ENCODE measurements around the gene NUTF2.
"Not testable (repeated sequence)": the region's sequence is repeated elsewhere in the genome, so short reads cannot be mapped to it uniquely, and the experiment has no call there.

Gene NUTF2

DNA sequence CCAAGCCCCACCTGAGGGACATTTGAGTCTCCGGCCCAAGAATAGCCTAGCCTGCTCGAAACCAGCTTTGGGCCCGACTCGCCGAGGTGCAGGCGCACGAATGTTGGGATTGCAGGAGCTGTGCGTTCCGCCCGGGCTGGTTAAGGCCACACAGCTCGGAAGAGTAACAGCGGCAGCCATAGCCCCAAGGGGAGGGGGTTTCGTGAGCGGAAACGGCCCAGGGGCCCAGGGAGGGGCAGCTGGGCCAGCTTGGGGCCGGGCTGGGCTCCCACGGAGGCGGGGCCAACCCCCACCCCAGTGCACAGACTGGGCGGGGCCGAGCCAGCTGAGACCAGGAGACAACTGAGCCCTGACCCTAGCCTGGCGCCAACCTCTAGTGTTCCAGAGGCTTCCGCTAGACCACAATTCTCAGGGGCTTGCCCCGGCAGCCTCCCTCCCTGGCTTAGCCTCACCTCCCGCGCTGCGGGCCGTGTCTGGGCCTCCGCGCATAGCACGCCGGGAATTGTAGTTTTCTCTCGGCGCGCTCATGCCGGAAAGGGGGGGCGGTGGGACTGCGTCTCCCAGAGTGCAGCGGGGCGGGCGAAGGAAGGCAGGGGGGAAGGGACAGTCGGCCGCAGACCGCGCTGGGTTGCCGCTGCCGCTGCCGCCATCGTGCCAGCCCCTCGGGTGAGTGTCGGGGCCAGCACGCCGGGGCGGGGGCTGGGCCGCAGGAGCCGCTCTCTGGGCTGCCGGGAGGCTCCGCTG lies at the start of gene NUTF2:
Gene NUTF2 (plus strand): TSS at position 614 of the 744 bp plus-strand sequence. CDS start 18,198 bp downstream, outside the sequence.
- DNase-seq: peak; percentile 77

DNA sequence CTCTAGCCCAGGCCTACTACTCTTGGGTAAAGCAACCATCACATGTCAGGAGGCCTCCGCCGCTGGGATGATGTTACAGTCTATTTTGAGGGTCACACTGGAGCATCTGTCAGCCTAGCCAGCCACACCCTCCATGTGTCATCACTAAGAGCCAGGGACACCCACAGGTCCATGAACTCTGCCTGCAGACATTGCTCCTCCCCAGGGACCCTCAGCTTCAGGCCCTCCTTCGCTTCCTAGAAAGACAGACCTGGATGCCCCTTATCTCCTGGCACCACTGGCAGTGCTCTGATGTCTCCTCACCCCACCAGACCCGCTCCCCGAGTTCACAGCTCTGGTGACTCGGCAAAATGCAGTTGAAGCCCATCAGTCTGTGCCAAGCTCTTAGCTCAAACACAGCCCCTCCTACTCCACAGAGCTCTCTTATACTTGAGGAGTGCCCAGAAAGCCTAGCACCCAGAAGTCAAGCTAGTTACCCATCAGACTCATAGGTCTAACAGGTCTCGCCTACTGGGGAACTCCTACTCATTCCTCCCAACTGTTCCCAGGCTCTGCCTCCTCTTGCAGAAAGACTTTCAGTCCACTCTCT lies 46.3 kb upstream of the NUTF2 start:
- no peak for DNase-seq

DNA sequence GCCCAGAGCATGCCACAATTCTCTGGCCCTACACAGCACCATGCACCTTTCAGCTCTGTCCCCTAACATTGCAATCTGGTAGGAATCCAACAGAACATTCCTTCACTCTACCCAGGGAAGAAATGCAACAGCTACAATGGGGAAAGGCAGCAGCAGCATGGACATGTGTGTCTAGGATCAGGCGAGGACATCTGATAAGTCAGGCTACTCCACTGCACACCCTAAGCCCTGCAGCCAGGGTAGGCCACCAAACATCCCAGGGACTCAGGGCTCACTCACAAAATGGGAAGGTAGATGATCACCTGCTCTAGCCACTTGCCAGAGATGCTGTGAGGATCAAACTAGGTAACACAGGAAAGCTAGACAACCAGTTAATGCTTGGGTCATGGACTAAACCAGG lies 45.5 kb upstream of the NUTF2 start:
- no peak for DNase-seq

DNA sequence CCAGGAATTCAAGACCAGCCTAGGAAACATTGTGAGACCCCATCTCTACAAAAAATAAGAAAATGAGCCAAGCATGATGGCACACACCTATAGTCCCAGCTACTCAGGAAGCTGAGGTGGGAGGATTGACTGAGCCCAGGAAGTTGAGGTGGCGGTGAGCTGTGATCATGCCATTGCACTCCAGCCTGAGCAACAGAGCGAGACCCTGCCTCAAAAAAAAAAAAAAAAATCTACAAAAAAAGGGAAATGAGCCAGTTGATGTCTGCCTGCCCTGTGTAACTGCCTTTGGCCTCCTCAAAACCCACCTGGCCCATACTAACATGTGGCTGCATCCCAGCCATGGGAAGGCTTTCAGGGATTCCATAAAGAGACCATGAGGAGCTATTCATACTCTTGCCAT lies 44.9 kb upstream of the NUTF2 start:
- DNase-seq: no peak

DNA sequence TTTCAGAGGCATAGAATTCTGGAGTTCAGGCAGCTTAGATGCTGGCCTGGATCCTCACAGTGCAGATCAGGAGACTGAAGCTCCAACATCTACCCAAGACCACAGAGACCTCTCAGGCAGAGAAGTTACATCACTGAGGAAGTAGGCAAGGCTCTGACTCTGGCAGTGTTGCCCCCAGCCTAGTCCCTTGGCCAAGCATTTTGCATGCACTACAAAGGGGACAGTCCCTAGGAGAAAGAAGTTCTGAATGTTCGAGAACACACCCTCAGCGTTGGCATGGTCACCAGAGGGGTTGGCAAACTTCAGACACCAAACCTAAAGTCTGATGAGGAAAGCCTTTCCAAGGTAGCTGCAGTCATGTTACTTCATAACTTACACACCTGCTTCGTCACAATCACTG lies 42.8 kb upstream of the NUTF2 start:
- no peak for DNase-seq

DNA sequence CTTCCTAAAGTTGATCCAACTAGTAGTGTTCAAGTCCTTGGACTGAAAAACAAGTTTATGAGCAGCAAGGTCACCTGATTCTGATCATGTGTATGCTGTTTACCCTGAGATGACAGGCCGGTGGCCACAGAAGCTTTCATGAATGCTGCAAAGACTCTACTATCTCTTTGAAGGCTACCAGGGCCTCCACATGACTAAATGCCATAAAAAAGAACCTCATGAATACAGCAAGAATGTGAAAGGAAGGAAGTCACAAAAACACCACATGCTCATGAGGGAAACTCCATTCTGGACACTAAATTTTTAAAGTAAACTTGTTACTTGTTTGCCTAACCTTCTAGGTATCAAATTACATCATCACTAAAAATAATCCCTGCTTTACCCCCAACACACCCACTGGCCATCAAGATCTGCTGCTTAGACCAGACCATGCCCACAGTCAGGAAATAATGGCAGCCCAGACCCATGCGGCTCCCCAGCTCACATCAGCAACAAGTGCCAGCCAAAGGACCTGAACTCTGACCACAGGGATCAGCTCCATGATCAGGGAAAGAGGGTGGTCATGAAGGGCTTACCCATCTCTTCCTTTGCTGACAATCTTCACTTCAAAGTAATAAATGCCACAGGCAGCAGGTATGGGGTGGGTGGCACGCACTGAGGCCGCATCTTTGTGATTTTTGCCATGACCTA lies 41.7 kb upstream of the NUTF2 start:
- no peak for DNase-seq

DNA sequence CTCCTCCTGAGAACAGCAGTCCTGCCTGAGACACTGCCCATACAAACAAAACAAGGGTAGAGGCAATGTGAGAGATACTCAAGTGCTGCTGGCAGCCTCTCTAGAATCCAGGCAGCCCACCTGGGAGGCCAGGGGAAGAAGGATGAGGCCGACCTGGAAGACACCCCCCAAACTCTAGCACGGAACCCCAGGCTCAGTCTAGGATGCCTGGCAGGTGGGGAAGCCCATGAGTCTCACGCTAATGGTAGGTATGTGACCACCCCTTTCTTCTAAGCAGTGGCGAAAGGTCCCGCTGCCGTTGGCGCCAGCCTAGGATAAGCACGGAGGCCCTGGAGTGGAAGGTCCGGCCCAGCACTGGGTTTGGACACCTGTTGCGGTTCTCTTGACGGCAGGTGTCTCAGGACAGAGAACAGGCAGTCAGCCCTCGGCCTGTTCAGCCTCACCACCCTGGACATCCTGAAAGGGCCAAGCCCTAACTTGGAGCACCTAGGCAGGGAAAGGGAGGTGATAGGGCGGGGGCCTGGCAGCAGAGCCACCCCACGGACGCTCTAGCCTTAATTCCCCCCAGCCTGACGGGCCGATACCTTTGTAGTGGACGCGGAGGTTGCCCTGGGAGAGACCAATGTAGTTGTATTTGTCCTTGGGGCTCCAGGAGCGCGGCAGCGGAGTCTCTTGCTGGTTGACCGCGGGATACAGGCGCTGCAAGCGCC lies 40.9 kb upstream of the NUTF2 start:
- DNase-seq: no peak

DNA sequence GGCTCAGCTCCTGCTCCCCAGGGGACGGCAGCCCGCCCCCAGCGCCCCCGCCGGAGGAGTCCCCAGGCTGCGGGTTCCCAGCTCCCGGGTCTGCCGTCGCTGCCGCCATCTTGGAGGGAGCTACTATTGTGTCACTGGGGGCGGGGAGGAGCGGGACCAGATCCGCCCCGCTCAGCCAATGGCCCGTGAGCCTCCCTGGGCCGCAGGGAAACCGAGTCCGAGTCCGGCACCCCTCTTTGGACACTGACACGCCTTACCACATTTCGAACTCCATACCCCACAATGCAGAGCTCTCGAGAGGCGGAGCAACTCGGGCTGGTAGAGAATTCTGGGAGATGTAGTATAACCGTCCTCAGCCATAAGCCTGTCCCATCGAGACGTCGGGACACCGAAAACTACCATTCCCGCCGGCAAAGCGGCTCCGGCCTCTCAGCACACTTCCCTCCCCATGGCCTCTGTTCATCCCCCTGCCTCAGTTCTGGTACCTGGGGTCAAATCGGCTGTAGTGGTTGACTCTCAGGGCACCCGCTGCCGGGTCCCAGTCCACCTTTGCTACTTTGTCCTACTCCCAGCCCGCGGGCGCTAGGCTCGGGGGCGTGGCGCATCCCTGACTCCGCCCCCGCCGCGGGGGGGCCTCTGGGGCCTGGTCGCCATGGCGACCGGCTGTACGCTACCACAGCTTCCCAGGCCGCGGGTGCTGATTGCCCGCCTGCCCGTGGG lies 40.1 kb upstream of the NUTF2 start, which contains the start of the genes RANBP10 and TSNAXIP1:
Gene RANBP10 (minus strand): TSS at position 133 of the 720 bp plus-strand sequence. CDS start 24 bp downstream, at position 109.
Gene TSNAXIP1 (plus strand): TSS at position 462 of the 720 bp plus-strand sequence. CDS start 261 bp downstream, outside the sequence.
- peak; percentile 90 for DNase-seq

DNA sequence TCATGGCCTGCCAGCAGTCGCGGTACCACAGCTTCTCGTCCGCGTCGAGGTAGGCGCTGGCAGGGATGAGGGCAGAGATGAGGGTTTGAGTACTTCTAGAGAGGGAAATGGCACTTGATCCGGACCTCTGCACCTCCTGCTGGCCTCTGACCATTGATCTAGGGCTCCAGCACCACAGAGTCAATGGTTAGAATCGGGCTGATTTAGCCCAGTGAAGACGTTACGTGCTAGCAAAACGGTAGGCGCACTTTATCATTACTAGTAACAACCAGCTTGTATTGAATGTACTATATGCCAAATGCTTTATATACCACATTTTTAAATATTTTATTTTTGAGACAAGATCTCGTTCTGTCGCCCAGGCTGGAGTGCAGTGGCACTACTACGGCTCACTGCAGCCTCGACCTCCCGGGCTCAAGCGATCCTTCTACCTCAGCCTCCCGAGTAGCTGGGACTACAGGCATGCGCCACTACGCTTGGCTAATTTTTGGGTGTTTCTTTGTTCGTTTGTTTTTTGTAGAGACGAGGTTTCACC lies 39.5 kb upstream of the NUTF2 start:
- no peak for DNase-seq

DNA sequence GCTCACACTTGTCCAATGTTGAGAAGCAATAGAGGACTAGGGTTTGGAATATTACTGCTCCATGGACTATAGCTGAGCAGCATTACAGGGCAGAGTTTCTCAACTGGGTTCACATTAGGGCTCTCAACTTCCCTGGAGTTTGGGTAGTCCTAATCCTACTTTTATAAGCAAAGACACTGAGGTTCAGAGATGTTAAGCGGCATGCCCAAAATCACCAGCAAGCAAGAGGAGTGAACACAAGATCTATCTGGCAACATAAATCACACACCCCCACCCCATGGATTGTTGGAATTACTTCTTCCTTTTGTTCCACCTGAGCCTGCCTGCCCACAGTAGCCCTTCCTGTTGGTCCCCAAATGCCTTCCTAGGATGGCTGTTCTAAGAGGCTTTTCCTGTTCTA lies 34.8 kb upstream of the NUTF2 start:
- no peak for DNase-seq

DNA sequence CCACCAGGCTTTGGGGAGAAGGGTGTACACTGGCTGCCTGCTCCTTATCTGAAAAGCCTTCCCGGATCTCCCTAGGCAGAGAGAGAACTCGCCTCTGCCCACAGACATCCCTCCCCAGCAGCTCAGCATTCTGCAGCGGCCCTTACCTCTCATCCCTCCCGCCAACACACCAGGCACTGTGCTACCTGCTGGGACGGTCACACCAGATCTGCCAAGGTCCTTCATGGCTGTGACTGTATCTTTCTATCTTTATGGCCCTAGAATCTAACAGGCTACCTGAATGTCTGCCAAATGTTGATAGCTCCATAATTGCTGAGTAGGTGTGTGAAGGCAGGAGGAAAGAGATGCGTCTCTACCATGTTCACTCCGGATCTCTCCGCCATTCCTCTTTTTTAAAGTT lies 32.2 kb upstream of the NUTF2 start:
- no peak for DNase-seq

DNA sequence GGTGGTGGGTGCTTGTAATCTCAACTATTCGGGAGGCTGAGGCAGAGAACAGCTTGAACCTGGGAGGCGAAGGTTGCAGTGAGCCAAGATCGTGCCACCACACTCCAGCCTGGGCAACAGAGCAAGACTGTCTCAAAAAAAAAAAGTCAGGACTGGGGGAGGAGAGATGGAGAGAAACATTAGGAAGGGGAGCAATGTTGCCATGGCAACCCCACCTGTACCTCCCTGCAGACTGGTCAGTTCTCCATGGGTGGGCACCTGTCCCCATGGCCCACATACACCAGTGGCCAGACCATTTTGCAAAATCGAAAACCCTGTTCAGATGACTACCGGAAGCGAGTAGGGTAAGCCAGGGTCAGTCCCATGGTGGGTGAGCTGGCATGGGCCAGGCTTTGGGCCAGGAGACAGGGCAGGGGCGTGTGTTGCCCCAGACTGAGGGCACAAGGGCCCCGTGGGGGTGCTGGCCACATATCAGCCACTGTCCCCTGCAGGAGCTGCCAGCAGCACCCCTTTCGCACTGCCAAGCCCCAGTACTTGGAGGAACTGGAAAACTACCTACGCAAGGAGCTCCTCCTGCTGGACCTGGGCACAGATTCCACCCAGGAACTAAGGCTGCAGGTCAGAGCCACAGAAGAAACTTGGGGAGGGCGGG lies 26.0 kb upstream of the NUTF2 start:
- no peak for DNase-seq

DNA sequence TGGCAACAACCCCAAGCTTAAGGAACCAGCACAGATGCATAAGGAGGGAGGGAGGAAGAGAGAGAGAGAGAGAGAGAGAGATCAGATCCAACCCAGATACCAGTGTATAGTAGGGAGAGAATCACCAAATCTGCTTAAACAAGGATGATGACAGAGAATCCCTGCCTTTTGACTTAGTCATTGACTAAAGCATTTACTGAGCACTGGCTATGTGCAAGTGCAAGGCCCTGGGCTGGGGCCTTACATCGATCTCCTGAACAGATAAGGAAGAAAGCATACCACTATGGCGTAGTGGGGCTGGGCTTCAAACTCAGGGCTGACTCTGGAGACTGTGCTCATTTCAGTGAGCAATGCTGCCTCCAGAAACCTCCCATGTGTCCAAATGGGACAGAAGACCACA lies 24.2 kb upstream of the NUTF2 start:
- no peak for DNase-seq

DNA sequence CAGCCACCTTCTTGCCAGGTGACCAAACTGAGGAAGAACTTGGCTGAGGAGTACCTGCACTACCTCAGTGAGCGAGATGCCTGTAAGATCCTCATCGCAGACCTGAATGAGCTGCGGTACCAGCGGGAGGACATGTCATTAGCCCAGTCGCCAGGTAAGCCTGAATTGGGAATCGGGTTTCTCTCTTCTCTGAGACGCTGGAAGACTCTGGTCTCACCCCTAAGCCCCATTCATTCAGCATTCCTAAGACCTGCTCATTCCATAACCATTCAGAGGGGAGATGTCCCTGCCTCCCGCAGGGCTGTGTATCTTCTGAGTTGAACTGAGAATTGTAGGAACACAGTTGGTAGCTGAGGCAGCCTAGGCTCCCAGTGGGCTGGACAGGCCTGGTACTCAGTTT lies 21.6 kb upstream of the NUTF2 start:
- DNase-seq: no peak

DNA sequence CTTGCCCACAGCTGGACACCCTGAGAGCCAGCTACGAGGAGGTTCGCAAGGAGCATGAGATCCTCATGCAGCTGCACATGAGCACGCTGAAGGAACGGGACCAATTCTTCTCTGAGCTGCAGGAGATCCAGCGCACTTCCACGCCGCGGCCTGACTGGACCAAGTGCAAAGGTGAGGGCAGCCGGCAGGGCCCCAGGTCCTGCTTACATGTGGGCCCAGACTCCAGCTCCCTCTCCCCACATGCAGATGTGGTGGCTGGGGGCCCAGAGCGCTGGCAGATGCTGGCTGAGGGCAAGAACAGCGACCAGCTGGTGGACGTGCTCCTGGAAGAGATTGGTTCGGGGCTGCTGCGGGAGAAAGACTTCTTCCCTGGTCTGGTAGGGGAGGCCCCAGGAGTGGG lies 20.8 kb upstream of the NUTF2 start:
- no peak for DNase-seq

DNA sequence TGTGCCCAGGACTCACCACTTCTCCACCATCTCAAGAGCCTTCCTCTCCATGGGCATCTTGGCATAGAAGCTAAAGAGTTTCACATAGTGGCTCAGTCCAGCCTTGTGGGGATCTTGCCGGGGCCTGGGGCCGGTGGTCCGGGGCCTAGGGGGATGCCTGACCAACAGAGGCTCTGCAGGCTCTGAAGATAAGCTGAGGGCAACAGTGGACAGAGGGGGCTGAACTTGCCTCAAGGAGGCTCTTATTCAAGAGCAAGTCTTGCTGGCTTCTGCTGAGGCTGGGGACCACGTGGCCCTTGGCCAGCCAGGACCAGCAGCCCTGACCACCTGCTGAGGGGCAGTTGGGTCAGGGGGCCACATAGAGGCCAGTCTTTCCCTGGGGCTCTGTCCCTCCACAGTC lies 18.1 kb upstream of the NUTF2 start:
- DNase-seq: no peak

DNA sequence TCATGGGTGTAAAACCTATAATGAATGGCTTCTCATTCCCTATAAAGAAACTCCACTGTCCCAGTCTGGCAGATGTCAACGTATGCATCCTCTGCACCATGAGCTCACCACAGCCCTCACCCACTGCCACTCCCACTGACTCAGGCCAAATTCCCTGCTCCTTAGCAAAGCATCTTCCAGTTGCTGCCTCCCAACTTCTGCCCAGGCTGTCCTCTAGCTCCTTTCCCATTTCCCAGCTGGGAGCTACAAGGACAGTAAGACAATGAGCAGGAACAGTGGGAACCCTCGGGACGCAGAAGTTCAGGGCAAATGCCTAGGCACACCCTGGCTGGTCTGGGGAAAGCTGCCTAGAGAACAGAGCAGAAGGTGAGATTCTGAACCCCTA lies 13.7 kb upstream of the NUTF2 start:
- no peak for DNase-seq

DNA sequence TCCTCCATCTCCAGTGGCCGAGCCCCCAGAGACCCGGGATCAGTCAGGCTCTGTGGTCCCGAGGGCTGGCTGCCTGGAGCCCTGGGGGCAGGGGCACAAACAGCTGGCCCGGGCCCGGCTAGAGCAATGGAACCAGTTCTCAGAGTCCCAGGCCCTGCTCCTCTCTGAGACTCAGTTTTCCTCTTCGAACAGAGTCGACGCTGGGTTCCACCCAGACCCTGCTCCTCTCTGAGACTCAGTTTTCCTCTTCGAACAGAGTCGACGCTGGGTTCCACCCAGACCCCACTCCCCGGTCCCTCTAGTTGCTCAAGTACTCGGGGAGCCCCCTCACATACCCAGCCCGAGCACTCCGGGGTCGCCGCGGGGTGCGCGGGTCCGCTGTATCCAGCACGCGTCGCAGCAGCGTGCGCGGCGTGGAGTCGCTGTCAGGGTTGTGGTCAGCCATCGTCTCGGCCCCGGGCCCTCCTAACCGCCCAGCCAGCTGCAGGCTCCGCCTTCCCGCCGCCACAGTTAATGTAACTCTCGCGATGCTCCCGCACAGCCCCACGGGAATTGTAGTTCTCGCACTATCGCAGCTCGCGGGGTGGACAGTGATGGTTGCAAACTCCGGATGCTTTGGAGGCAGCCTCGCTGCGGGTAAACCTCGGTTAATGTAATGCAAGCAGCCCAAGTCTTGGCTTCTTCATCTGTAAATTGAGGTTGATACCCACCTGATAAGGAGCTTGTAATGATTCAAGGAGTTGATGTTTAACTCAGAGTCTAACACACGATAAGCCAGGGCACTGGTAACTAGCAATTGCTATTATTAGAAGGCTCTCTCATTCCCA lies 13.1 kb upstream of the NUTF2 start:
- DNase-seq: peak; percentile 28

DNA sequence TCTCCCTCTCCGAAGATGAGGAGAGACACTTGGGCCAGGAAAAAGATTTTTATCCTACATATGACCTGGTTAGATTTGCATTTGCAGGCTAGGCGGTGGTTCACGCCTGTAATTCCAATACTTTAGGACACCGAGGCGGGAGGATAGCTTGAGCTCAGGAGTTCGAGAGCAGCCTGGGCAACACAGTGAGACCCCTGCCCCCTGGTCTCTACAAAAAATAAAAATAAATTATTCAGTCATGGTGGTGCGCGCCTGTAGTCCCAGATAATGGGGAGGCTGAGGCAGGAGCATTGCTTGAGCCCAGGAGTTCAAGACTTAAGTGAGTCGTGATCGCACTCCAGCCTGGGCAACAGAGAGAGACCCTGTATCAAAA lies 12.5 kb upstream of the NUTF2 start:
- DNase-seq: no peak

DNA sequence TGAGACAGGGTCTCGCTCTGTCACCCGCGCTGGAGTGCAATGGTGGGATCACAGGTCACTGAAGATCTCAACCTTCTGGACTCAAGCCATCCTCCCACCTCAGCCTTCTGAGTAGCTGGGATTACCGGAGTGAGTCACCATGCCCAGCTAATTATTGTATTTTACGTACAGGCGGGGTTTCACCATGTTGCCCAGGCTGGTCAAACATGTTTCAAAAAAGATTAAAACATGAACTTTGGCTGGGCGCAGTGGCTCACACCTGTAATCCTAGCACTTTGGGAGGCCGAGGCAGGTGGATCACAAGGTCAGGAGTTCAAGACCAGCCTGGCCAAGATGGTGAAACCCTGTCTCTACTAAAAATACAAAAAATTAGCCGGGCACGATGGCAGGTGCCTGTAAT lies 9.5 kb upstream of the NUTF2 start:
- DNase-seq: not testable (repeated sequence)

DNA sequence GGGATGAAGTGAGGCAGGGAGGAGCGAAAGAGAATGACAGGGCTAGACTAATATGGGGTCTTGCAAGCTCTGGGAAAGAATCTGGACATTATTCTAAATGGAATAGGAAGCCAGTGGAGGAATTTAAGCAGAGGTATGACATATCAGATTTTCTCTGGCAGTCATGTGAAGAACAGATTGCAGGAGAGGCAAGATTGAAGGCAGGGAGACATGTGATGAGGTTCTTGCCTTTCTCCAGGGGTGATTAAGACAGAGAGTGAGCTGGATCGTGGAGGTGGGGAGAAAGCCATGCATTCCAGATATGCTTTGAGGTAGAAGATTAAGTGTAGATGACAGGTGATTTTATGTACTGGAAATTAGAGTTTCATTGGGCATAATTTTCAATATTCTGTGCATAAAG lies 8.9 kb upstream of the NUTF2 start:
- no peak for DNase-seq
